ENCODE measurements around the gene ZNF423. TPM values are rescaled to one million over a fixed set of nuclear protein-coding genes. Genes with fewer than 3 reads are reported as not detected.

Gene ZNF423
- total and polyA plus RNA-seq, 2 experiments from 2014 or later = 14.9 to 41.8 TPM

DNA sequence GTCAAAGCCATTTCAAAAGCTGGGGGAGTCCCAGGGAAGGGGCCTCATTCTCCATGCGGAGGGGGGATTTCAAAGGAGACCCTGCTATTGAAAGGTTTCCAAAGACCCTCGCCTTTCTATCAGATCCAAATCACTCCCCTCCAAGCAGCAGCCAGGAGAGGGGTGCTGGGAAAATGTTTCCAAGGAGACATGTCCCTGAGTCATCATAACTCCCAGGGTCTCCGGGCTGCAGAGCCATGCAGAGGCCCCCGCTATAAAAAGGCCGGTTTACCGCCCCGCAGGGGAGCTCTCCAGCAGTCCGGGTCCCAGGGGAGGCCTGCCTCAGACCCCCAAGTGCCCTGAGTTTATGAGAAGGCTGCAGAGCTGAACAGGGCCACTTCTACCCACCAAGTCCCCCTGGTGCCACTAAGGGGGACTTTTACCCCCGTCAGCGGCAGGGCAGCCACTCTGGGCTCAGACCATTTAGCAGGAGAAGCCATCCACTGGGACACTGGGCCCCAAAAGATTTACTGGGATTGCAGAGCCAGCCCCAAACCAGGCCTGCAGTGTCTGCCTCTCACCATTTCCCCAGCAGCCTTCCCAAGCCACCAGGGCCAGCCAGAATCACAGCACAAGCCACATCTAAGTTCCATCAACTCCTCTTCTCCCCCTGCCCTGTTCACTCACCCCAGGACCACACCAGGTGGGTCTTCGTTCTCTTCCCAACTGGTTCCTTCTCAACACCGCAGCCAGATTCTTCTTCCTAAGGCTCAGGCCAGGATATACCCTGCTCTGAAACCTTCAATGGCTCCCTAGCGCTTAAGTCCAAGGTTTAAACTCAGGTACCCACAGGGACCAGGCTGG, 234.4 kb downstream of the ZNF423 start (continued):
- TF ChIP-seq ZNF462 (CRISPR knock-in tag; IDR thresholded peaks at IDR 0.05) = no peak

DNA sequence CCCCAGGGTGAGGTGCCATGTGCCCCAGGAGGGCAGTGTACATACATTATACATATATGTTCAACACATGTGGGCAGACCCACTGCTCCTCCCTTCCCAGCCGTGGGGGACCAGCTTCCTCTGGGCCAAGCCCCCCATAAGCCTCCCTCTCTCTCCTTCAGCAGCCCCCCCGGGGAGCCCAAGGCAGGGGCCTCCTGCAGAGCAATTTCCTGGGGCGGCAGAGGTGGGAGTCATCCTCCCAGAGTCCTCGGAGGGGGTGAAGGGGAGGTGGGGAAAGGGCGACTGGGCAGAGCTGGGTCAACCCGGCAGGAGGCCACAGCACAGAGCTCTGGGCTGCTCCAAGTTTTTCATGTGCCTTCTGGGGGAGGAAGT, 235.1 kb downstream of the ZNF423 start:
- no peaks in the 10 kb centered on the region for H3K79me2 ChIP-seq (replicated peaks; ENCODE audit: insufficient read depth)
- H3K27ac Mint-ChIP-seq = peak overlapping the region; percentile 73
- no peaks in the 10 kb centered on the region for H3F3A ChIP-seq (replicated peaks; ENCODE audit: low read depth)
- H3K27me3 ChIP-seq (ENCODE audit: insufficient read depth) = no peaks in the 10 kb centered on the region
- H4K20me1 ChIP-seq (replicated peaks; ENCODE audit: insufficient read depth) = no peaks in the 10 kb centered on the region
- no peak overlapping the region for H3K4me3 ChIP-seq
- peaks cover 7% of the 10 kb centered on the region for H3K36me3 Mint-ChIP-seq (ENCODE audit: low read depth)
- H3K27me3 Mint-ChIP-seq (ENCODE audit: insufficient read depth, low read depth, poor library complexity) = peaks cover 2% of the 10 kb centered on the region
- no peak overlapping the region for H3K27ac ChIP-seq (ENCODE audit: low read depth)
- H3K4me1 Mint-ChIP-seq = peaks cover 11% of the 10 kb centered on the region
- no peaks in the 10 kb centered on the region for H3K9me2 ChIP-seq (ENCODE audit: insufficient read depth)
- DNase-seq (ENCODE audit: low spot score) (no peak), ATAC-seq (peak; percentile 65)
- no peaks in the 10 kb centered on the region for H3K9me3 Mint-ChIP-seq
- H3K4me3 Mint-ChIP-seq = no peak overlapping the region
- no peaks in the 10 kb centered on the region for H3K36me3 ChIP-seq (ENCODE audit: insufficient read depth)
- H3K4me1 ChIP-seq (ENCODE audit: insufficient read depth) = peaks cover 4% of the 10 kb centered on the region; the same call in 1 of the 2 replicates
- no peak overlapping the region for H3K4me2 ChIP-seq
- no peak overlapping the region for H2AFZ ChIP-seq
- TF ChIP-seq STAT1 (IDR thresholded peaks at IDR 0.05; ENCODE audit: unreplicated experiment) = no peak
- TF ChIP-seq ZNF331 (CRISPR knock-in tag; IDR thresholded peaks at IDR 0.05; ENCODE audit: low read depth) = no peak
- TF ChIP-seq EZH2phosphoT487 (IDR thresholded peaks at IDR 0.05; ENCODE audit: unreplicated experiment) = no peak
- TF ChIP-seq NANOG (IDR thresholded peaks at IDR 0.05; ENCODE audit: borderline replicate concordance) = no peak
- TF ChIP-seq REST (IDR thresholded peaks at IDR 0.05; ENCODE audit: unreplicated experiment) = no peak
- TF ChIP-seq JUNB (IDR thresholded peaks at IDR 0.05; ENCODE audit: unreplicated experiment) = no peak
